COR-L47 (cell line): ENCODE results near the gene GRM5.

ENCODE experiments used
- DNase-seq: peaks from one replicate; lab custom pipeline; 2025; lab: John Stamatoyannopoulos, UW

GRM5 gene

GRCh38 chr11:88695689-88696414, 369.9 kb downstream of the GRM5 start:
- DNase-seq, result no peak

DNA sequence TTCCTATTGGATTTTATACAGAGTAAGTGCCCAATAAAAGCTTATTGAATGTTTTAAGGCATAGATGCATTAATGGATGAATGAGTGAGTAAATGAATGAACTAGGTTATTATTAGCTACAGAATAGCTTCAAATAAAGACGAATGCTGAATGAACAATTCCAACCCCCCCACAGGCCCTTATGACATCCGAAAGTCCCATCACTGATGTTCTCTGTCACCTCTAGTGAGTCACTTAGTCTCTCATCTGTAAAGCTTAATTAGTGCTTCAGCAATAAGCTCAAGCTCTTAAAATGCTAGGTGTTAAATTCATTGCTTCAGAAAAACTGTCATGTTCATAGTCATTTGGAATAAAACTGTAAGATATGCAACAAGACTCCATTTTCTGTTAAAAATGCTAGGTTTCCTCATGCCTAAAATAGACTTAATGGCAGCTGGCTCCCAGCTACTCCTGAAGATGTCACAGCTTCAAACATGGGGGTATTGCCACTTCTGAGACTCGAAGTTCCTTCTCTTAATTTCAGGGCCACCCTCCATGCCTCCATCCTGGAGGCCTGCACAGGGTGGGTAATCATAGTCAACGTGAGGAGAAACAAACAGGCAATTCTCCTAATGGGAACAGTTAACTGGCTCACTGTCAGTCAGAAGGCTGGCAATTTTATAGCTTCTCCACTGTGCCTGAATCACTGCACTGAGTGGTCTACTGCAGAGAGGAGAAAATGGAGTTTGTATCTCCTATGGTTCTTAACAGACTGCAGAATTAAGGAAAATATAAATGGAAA, 373.3 kb downstream of the GRM5 start:
- no peak for DNase-seq

DNA sequence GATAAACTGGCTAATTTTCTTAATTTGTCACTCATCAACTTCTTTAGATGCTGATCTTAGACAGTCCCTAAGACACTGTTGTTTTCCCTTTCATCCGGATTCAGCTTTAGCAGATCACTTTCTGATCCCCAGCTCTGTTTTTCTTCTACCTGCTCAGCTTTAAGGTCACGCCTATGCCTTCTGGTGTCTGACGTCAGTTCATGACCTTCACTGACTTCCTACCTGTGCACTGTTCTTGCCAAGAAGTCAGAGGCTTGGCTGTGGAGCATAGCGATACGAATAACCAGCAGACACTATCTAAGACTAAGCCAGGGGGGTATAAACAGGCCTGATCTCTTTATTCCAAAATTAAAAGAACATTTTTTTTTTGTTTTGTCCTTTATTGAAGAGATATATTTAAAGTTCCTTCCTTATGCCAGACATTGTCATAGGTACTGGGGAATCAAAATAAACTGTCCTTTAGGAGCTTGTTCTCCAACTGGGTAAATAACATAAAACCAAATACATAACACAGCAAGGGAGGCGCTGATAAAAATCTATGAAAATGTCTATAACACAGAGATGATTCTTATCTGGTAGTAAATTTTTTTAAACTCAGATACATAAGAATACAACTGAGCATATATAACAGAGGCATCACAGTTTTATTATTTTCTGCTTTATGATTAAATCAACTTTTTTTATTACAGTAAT, 376.1 kb downstream of the GRM5 start:
- no peak for DNase-seq

DNA sequence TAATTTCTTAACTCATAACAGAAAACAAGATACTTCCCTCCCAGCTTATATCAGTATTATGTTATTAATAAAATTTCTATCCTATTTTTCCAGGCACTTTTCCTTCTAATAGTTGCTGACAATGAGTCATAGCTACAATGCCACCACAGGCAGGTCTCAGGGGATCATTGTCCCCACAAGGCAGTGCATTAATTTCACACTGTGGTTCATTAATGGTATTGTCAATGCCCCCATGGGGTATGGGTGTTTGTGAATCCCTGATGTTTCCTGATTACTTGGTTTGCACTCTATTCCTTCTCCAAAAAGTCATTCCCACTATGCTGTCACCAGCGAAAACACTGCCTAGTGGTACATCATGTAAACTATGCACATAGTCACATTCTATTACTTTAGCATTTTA, 382.8 kb downstream of the GRM5 start:
- peak; percentile 39 for DNase-seq

GRCh38 chr11:88680806-88681205, 385.0 kb downstream of the GRM5 start:
- no peak for DNase-seq

DNA sequence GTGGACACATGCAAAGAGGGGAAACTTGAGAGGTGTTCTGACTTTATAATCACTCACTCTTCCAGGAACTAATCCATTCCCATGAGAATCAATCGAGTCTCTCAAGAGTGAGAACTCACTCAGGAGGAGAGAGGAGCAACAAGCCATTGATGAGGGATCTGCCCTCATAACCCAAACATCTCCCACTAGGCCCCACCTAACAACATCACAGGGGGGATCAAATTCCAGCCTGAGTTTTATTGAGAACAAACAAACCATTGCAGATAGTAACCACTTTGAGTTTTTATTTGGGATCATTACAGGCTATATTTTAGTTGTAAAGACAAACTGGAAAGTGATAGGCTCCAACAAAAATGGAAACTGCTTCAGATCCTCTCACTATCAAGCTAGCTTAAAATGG, 399.4 kb downstream of the GRM5 start:
- DNase-seq, result no peak

DNA sequence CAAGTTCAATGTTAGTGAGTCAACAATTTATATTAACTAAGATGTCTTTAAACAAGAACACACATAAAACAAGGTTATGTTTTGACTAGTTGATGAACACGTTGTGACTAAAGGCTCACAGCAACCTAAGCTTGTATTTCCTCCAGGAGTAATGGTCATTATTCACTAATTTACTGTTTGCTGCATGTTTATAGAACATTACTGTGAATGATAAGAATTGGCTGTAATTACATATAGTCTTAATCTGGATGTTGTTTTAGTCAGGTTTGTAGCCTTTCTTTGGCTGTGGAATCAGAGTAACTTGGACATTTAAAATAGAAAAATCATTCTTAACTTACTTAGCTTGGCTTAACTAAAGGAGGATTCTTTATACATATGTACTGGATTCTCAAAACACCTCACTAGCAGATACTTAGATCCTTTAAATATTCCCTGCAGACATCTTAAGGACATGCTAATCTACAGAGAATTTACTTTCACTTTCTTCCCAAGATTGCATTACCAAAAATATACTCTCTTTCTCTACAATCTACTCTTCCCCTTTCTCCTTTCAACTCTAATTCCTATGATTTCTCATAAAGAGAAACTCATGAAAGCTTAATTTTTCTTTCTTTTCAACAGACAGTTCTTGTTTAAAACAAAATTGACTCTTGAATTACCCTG, 408.6 kb downstream of the GRM5 start:
- DNase-seq, result no peak

DNA sequence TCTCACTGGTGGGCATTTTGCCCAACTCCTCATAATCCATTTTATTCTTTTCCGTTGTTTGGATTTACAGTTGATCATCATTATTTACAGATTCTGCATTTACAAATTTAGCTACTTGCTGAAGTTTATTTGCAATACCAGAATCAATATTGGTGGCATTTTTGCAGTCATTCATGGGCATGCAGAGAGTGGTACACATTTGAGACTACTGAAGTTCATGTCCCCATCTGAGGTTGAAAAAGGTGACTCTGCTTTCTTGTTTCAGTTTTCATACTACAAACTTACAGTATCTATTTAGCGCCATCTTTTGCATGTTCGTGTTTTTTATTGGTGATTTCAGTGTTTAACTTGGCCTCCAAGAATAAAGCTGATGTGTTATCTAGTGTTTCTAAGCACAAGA, 409.5 kb downstream of the GRM5 start:
- no peak for DNase-seq

GRCh38 chr11:88655656-88656055, 410.1 kb downstream of the GRM5 start:
- no peak for DNase-seq

DNA sequence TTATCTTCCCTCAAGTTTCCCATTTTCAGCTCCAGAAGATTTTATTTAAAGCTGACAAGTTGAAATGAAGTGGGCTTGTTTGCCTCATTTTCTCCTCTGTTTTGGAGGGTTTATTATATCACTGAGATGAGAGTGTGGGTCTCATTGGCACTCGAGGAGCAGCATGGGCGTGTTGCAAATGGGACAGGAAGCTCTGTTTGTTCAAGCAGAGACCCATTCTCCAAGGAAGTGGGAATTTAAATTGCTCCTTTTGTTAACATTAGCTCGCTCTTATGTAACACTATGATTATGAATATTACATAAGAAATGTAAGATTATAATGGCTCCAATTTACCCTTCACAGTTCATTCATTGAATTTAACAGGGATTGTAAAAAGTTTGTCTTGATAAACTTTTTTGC, 410.6 kb downstream of the GRM5 start:
- no peak for DNase-seq

- DNase-seq, result no peak
Measured at GRCh38 chr11:88651556-88651955, 414.2 kb downstream of the GRM5 start.

- DNase-seq, result no peak
Measured at GRCh38 chr11:88644724-88645123, 421.1 kb downstream of the GRM5 start.

- DNase-seq, result no peak
Measured at GRCh38 chr11:88632163-88632562, 433.6 kb downstream of the GRM5 start.

GRCh38 chr11:88631497-88631896, 434.3 kb downstream of the GRM5 start:
- no peak for DNase-seq

DNA sequence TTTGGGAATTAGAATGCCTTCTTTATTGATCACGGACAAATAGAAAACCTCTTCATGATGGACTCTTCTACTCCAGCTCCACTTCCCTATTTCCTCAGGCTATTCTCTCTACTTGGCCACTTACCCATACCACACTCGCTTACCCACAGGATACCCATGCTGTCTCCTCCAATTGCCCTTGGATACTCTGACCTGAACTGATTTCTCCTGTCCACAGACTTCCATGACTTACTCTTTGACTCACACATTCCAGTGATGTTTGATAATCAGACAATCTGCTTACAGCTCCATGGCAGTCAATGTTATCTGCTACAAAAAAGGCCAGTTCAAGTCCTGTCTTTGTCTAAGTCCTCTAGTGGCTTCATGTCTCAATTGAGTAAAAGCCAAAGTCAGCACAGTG, 436.3 kb downstream of the GRM5 start:
- no peak for DNase-seq

DNA sequence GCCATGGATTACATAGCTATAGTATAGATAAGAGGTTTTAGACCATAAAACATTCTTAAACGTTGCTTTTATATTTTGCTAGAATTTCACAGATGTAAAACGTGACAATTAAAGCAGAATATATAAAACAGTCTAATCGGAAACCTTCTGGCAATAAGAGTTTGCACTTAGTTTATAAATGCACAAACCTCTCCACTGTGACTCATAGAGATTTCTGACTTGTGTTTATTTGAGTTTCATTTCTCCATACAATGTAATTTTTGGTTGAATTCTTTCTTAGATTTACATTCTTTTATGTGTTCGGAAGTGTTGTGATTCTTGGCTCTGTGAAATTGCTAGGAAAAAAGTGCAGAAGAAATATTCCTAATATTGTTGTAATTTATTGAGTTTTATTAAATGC, 439.6 kb downstream of the GRM5 start:
- no peak for DNase-seq

DNA sequence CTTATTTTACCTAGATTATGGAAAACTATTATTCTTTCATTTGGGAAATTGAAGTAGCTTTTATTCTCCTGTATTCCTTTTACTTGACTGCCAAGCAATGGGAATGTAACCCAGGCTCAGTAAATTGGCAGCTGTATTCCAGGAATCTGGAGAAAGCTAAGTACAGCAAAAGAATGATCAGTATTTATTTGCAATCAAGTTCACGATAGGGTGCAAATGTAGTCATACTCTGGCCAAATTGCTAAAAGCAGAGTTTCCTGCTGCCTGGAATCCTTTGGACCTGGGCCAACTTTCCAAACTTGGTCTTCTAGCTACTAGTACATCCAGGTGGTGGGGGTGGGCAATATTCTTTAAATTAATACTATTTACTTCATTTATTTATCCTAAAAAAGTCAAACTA, 442.3 kb downstream of the GRM5 start:
- DNase-seq, result no peak

- DNase-seq, result no peak
Measured at GRCh38 chr11:88620568-88621130, 445.1 kb downstream of the GRM5 start.

DNA sequence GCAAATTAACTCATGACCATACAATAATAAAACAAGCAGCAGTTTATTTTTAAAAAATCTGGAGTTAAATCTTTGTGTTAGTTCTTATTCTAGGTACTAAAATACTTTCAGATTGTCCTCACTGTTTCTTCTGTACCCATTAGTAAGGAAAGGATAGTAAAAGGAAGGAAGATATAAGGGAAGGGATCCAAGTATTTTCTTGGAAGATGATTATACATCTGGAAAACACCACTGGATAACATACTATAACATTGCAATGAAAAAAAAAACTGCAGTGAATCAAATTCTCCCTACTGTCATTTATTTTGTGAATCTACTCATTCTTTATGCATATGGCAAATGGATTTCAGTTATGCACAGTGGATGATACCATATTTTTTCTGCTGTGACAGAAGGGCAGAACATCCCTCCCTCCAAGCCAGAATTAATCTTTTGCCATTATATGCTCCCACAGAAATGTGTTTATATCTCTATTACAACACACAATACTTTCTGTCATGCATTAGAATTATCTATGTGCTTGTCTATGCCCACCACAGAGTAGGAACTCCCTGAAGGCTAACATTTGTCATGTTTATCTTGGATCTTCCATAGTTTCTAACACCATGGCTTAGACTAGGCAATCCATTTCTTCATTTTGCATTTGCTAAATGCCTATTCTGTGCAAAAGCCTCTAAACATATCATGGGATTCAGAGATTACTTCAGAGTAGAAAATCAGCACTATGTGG, 446.0 kb downstream of the GRM5 start:
- no peak for DNase-seq

DNA sequence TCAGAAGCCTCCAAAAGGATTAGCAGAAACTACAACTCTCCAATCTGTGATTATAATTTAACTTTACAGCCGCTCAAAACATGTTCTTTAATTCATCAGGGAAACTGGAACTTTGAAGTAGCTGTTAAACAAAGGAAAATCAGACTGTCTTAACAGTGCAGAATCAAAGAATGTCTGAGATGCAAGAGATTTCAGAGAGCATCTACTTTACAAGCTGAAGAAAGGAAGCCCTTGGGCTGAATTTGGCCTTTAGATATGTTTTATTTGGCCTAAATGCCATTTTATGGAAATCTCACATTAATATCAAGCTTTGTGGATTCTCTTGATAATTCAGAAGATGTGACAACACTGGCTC, 446.7 kb downstream of the GRM5 start:
- no peak for DNase-seq

GRCh38 chr11:88618327-88619070, 447.3 kb downstream of the GRM5 start:
- no peak for DNase-seq
